ENCODE data around the gene TCP1.
"Not testable (repeated sequence)": the region's sequence is repeated elsewhere in the genome, so short reads cannot be mapped to it uniquely, and the experiment has no call there.

Gene TCP1

DNA sequence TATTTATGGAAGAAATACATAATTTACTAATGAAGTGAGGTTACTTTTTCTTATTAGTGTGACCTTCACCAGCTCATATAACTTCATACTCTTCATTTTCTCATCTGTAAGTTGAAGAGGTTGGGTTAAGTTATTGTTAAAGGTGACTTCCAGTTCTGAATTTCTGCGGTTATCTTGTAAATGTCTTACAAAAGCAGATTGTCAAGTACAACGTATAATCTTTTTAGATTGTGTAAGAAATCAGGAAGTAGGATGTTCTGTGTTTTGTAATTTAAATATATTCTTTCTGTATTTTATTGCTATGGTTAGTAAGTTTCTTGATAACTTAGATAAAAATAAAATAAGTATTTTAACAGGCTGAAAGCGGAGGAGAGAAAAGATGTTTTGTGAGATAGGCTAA is 50.1 kb downstream of the TCP1 start:
- DNase-seq (ENCODE audit: low read depth, low spot score): no peak

DNA sequence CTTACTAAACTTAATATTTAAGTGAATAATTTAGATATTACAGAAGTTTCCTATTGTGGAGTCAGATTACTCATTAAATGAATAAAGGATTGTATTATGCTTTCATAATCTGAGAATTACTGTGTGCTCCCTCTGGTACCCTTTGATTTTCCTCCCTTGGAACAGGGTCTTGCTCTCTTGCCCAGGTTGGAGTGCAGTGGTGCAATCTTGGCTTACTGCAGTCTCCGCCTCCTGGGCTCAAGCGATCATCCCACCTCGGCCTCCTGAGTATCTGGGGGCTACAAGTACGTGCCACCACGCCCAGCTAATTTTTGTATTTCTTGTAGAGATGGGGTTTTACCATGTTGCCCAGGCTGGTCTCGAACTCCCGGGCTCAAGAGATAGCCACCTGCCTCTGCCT is 52.5 kb downstream of the TCP1 start:
- no peak for DNase-seq (ENCODE audit: low read depth, low spot score)

DNA sequence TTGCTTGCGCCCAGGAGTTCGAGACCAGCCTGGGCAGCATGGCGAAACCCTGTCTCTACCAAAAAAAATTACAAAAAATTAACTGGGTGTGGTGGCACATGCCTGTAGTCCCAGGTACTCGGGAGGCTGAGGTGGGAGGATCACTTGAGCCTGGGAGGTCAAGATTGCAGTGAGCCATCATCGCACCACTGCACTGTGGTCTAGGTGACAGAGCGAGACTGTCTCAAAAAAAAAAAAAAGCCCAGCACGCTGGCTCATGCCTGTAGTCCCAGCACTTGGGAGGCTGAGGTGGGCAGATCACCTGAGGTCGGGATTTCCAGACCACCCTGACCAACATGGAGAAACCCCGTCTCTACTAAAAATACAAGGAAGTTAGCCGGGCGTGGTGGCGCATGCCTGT is 56.0 kb downstream of the TCP1 start:
- not testable (repeated sequence) for DNase-seq (ENCODE audit: low read depth, low spot score)

DNA sequence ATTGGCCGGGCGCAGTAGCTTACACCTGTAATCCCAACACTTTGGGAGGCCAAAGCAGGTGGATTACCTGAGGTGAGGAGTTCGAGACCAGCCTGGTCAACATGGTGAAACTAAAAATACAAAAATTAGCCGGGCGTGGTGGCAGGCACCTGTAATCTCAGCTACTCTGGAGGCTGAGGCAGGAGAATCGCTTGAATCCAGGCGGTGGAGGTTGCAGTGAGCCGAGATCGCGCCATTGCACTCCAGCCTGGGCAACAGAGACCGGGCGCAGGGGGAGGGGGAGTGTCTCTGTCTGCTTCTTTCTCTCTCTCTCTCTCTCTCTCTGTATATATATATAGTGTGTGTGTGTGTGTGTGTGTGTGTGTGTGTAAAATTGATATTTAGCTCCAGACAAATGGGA is 56.9 kb downstream of the TCP1 start:
- DNase-seq (ENCODE audit: low read depth, low spot score): not testable (repeated sequence)

DNA sequence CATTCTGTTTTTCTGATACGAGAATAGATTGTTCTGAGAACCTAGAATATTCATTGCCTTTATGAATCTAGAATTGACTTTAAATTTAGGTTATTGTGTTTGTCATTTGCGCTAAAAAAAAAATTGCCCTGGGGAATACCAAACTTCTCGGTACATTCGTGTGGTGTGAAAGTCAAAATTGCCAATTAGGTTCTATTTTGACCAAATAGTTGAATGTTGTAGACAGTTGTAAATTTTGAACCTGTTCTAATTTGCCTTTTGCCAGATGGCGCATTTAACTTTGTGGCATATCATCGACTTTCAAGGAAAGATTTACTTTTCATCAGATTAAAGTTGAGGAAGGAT is 59.1 kb downstream of the TCP1 start:
- DNase-seq (ENCODE audit: low read depth, low spot score): no peak

DNA sequence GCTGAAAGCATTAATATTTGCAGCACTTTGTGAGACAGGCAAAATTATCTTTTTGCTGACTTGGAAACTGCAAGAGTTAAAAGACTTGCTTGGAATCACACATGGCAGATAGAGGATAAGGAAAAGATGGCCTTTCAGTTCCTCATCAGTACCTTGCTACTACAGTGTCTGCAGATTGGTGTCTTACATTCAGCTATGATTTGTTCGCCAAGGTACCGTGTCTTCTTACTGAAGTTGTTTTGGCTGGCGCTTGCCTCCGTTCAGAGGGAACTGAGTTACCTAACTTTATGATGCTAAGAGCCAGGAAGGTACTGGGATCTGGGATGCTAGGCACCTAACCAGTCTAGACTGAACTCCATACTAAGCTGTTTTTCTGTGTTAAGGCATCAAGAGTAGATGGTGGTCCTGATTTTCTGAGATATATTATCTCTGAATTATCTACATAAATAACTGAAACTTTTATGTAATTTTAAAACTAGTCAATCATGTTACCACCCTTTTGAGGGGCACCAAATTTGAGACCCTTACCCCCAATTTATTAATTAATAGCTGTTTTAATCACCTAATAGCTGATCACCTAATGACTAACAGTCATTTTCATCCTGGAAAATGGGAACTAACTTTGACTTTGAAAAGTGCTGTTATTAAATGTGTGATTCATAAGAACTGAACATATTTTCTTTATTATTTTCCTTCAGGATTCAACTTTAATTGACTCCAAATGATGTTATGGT is 59.6 kb downstream of the TCP1 start:
- no peak for DNase-seq (ENCODE audit: low read depth, low spot score)

DNA sequence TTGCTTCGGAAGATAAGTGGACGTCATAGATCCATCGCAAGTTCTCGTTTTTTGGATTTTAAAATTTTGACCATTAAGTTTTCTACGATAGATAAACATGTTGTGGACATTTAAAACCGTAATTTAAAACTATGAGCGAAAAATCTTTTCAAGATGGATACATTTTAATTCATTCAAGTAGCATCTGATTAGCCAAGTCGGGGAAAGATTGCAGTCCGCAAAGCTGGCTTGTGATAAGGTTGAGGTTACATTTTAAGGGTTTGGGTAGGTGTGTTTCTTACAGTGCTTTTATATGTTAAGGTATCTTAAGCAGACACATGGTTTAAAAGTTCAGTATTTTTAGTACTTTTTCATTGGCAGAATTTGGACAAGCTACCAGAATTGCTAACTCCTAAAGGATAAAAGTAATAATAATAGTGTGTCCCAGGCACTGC is 60.9 kb downstream of the TCP1 start:
- no peak for DNase-seq (ENCODE audit: low read depth, low spot score)

Data from iPS DF 19.7 (cell line).